Kidney (tissue), 14 donors: ENCODE results near the gene DPP6. TPM values are rescaled to one million over a fixed set of nuclear protein-coding genes. Genes with fewer than 3 reads are reported as not detected.

Experiments
- DNase-seq, 5 donors: peaks; one replicate each; pipeline ENCODE4 v3.0.0-alpha.2; 2013 to 2020
- FAIRE-seq: peaks from 2 replicates; lab custom pipeline; 2012; peaks lifted over from hg19 to GRCh38; lab: Jason Lieb, UNC
- H3K27ac ChIP-seq, 2 donors: one replicate each; pipeline ENCODE4 v1.7.0; 2013; ENCODE audit warnings: low read depth in 2 of 2, low read length in 2 of 2, inconsistent platforms in 1 of 2
- H3K27me3 ChIP-seq: one replicate; pipeline ENCODE4 v1.7.1; 2013; ENCODE audit warnings: low read length, inconsistent platforms; ENCODE audit not compliant: control insufficient read depth, insufficient read depth
- H3K36me3 ChIP-seq, 3 donors: one replicate each; pipeline versions ENCODE4 v1.7.0 to v1.7.1; 2013; ENCODE audit warnings: low read length in 3 of 3, control low read depth in 1 of 3, inconsistent platforms in 1 of 3; ENCODE audit not compliant: insufficient read depth in 3 of 3, control insufficient read depth in 2 of 3
- H3K4me1 ChIP-seq, 3 donors: one replicate each; pipeline versions ENCODE4 v1.7.0 to v1.7.1; 2013; ENCODE audit warnings: low read length in 3 of 3, inconsistent platforms in 1 of 3, low read depth in 1 of 3; ENCODE audit not compliant: control insufficient read depth in 2 of 3, insufficient read depth in 2 of 3
- H3K4me3 ChIP-seq, 3 donors: one replicate each; pipeline versions ENCODE4 v1.7.0 to v1.8.1; 2013; ENCODE audit warnings: low read length in 3 of 3, control low read depth in 1 of 3, inconsistent platforms in 1 of 3
- H3K9ac ChIP-seq, 3 donors: one replicate each; pipeline versions ENCODE4 v1.7.0 to v1.7.1; 2013; ENCODE audit warnings: low read length in 3 of 3, control low read depth in 1 of 3, inconsistent platforms in 1 of 3
- H3K9me3 ChIP-seq, 3 donors: one replicate each; pipeline versions ENCODE4 v1.7.0 to v1.7.1; 2013; ENCODE audit warnings: low read length in 3 of 3, control low read depth in 1 of 3, inconsistent platforms in 1 of 3; ENCODE audit not compliant: control insufficient read depth in 2 of 3, insufficient read depth in 1 of 3
- CTCF ChIP-seq: IDR thresholded peaks from 3 replicates; pipeline ENCODE4 v1.5.1; 2012; ENCODE audit warnings: mild to moderate bottlenecking, moderate library complexity, borderline replicate concordance; ENCODE audit not compliant: insufficient read depth; ENCODE audit errors: extremely low read depth
- intact Hi-C: fragments of 100-400 bp; cut with DNase I; formaldehyde crosslinking; loops from one replicate; pipeline ENCODE4 v1.11.1; 2022
- polyA plus RNA-seq: library from polyadenylated mRNA; stranded (reverse); fragments of 350-450 nt; fragmentation: Illumina TruSeq; extraction: RNeasy Lipid Tissue Mini Kit (QIAGEN cat#74804); gene quantifications from one replicate; pipeline ENCODE4 v1.2.3, GENCODE V29; 2014; ENCODE audit warnings: low read depth, low replicate concordance; ENCODE audit not compliant: insufficient read depth
- total RNA-seq: library from RNA; stranded (reverse); fragmentation: NEBNext Ultra II Directional; extraction: Animal tissue kit (Norgen Biotek cat#: 25700); gene quantifications from one replicate; pipeline ENCODE4 v1.2.1, GENCODE V29; 2021
- donor health status: control.
- donor health status: control.
- donor health status: control.
- donor health status: control.
- donor health status: control.
- donor health status: DM: yes; HTN: yes; CAD: no.
- donor health status: Normal renal cell carcinoma (clear cell type).

The DPP6 gene
- total and polyA plus RNA-seq, 2 donors from 2014 or later: 1.8 to 6.9 TPM

GRCh38 chr7:154441811-154442210 lies 389.6 kb downstream of the DPP6 start:
- Histone ChIP-seq H3K36me3 (no peaks in the 10 kb centered on the region), H3K27me3 (no peaks in the 10 kb centered on the region), H3K4me3 (no peak overlapping the region), H3K9me3 (no peaks in the 10 kb centered on the region), H3K4me1 (no peaks in the 10 kb centered on the region), H3K9ac (no peak overlapping the region), H3K27ac (no peak overlapping the region)
- intact Hi-C loops: no loop called here
- DNase-seq (no peak), FAIRE-seq (no peak)
- no peak for TF ChIP-seq CTCF

- FAIRE-seq (no peak), DNase-seq (no peak)
- no peaks in the 10 kb centered on the region for H3K4me1 ChIP-seq
- no peak overlapping the region for H3K9ac ChIP-seq
- H3K27me3 ChIP-seq: no peaks in the 10 kb centered on the region
- TF ChIP-seq CTCF: no peak
- intact Hi-C loops: no loop called here
- H3K4me3 ChIP-seq: no peak overlapping the region
- no peaks in the 10 kb centered on the region for H3K9me3 ChIP-seq
- no peak overlapping the region for H3K27ac ChIP-seq
- no peaks in the 10 kb centered on the region for H3K36me3 ChIP-seq
Observed at GRCh38 chr7:154442939-154443338, 390.7 kb downstream of the DPP6 start.

- DNase-seq (peak in 2 of 5 donors; percentile 20 to 29), FAIRE-seq (no peak)
- H3K27me3 ChIP-seq: no peaks in the 10 kb centered on the region
- no peak overlapping the region for H3K9ac ChIP-seq
- no peaks in the 10 kb centered on the region for H3K36me3 ChIP-seq
- TF ChIP-seq CTCF: no peak
- H3K9me3 ChIP-seq: peaks cover 0 to 4% (median 3%) of the 10 kb centered on the region in 3 donors
- H3K4me1 ChIP-seq: no peaks in the 10 kb centered on the region
- no peak overlapping the region for H3K27ac ChIP-seq
- intact Hi-C loops: no loop called here
- no peak overlapping the region for H3K4me3 ChIP-seq
Observed at GRCh38 chr7:154450451-154450850, 398.3 kb downstream of the DPP6 start.
